ENCODE results near the gene PPP1R9B.

PPP1R9B gene

DNA sequence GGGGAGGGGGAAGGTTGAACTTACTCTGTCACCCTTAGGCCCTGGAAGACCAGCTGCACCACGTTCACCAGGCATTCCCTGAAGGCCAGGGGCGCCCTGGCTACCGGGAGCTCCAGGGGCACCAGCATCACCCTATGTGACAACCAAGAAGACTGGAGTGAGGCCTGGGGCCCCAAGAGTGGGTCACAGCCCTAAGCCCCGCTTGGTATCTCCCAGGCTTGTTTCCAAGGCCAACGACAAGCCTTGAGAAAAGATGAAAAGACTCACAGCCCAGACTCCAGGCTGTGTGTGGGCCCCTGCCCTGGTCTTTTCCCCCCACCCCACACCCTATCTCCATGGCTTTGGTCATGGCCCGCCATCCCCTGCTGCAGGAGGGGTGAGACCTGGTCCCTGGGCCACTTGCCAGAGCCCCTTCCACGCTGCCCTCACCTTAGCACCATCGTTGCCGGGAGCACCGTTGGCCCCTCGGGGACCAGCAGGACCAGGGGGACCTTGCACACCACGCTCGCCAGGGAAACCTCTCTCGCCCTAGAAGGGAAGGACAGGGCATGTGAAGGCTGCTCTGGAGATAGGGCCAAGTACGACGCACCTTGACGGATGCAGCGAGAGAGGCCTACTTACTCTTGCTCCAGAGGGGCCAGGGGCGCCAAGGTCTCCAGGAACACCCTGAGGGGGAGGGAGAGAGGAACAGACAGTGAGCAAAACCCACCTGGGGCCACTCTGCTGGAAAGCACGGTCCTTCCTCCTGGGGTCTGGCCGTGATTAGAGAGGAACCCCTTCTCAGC is 41.1 kb upstream of the PPP1R9B start:
- Histone ChIP-seq H3K4me1 (ENCODE audit: low read length) (peaks cover 67% of the 10 kb centered on the region), H3K36me3 (replicated peaks; ENCODE audit: low read depth, low read length) (peaks cover 44% of the 10 kb centered on the region), H4K20me1 (ENCODE audit: insufficient read depth, low read length) (no peaks in the 10 kb centered on the region), H3K27me3 (ENCODE audit: low read depth, low read length) (no peaks in the 10 kb centered on the region), H3K4me2 (ENCODE audit: low read length) (peak overlapping the region; percentile 89), H3K79me2 (ENCODE audit: low read length) (peaks cover 35% of the 10 kb centered on the region), H3K9ac (ENCODE audit: low read length) (peak overlapping the region; percentile 91), H3K9me3 (ENCODE audit: insufficient read depth, low read length) (no peaks in the 10 kb centered on the region), H2AFZ (ENCODE audit: low read depth, low read length) (no peak overlapping the region), H3K27ac (ENCODE audit: low read length) (peak overlapping the region; percentile 78), H3K4me3 (ENCODE audit: low read length) (peak overlapping the region; percentile 88)
- TF ChIP-seq EZH2phosphoT487 (IDR thresholded peaks at IDR 0.05; ENCODE audit: low read depth), result no peak

DNA sequence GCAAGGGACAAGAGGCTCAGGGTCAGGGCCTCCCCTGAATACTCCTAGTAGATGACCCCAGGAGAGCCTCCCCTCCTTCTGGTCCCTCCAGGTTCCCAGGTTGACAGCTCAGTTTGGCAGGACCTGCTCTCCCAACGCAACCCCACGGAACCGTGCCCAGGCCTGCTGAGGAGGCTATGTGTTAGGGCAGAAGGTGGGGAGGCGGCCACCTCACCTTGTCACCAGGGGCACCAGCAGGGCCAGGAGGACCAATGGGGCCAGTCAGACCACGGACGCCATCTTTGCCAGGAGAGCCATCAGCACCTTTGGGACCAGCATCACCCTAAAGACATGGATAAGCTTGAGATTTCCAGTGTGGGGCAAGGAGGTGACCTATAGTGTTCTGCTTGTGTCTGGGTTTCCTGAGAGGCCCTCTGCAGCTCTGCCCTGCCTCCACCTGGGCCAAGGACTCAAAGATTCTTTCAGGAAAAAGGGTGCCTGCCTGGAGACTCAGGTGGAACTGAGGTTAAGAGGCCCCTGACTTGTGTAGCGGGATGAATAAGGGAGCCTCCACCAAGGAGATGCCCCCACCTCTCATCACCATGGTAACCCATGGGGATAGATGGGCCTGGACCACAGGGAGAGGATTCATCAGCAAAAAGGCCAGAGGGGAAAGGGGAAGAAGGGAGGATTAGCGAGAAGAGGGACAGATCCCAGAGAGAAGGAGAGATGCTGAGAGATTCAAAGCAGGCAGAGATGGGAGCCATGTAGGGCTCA is 40.3 kb upstream of the PPP1R9B start:
- Histone ChIP-seq H3K9ac (ENCODE audit: low read length) (no peak overlapping the region), H3K4me2 (ENCODE audit: low read length) (peak overlapping the region; percentile 10; the same call in 1 of the 2 replicates), H3K4me3 (ENCODE audit: low read length) (no peak overlapping the region), H4K20me1 (ENCODE audit: insufficient read depth, low read length) (no peaks in the 10 kb centered on the region), H3K79me2 (ENCODE audit: low read length) (peaks cover 35% of the 10 kb centered on the region), H3K36me3 (replicated peaks; ENCODE audit: low read depth, low read length) (peaks cover 50% of the 10 kb centered on the region), H2AFZ (ENCODE audit: low read depth, low read length) (no peak overlapping the region), H3K27me3 (ENCODE audit: low read depth, low read length) (no peaks in the 10 kb centered on the region), H3K4me1 (ENCODE audit: low read length) (peaks cover 67% of the 10 kb centered on the region), H3K27ac (ENCODE audit: low read length) (no peak overlapping the region), H3K9me3 (ENCODE audit: insufficient read depth, low read length) (no peaks in the 10 kb centered on the region)
- TF ChIP-seq EZH2phosphoT487 (IDR thresholded peaks at IDR 0.05; ENCODE audit: low read depth), result no peak
- TF ChIP-seq, protein P1, sequence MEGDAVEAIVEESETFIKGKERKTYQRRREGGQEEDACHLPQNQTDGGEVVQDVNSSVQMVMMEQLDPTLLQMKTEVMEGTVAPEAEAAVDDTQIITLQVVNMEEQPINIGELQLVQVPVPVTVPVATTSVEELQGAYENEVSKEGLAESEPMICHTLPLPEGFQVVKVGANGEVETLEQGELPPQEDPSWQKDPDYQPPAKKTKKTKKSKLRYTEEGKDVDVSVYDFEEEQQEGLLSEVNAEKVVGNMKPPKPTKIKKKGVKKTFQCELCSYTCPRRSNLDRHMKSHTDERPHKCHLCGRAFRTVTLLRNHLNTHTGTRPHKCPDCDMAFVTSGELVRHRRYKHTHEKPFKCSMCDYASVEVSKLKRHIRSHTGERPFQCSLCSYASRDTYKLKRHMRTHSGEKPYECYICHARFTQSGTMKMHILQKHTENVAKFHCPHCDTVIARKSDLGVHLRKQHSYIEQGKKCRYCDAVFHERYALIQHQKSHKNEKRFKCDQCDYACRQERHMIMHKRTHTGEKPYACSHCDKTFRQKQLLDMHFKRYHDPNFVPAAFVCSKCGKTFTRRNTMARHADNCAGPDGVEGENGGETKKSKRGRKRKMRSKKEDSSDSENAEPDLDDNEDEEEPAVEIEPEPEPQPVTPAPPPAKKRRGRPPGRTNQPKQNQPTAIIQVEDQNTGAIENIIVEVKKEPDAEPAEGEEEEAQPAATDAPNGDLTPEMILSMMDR (IDR thresholded peaks at IDR 0.05; ENCODE audit: low read depth, low read length), result no peak

DNA sequence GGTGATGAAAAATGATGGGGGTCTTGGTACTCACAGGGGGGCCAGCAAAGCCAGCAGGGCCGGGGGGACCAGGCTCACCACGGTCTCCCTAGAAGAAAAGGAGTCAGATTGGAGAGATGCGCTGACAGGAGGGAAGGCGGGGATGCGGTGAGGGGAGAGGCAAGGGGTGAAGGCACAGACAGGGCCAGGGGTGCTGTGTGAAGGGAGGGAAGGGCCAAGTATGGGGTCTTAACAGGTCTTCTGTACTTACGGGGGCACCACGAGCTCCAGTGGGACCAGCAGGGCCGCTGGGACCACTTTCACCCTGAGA is 39.8 kb upstream of the PPP1R9B start:
- H3K27me3 ChIP-seq (ENCODE audit: low read depth, low read length), result no peaks in the 10 kb centered on the region
- TF ChIP-seq, protein P1 (IDR thresholded peaks at IDR 0.05; ENCODE audit: low read depth, low read length), result no peak
- TF ChIP-seq EZH2phosphoT487 (IDR thresholded peaks at IDR 0.05; ENCODE audit: low read depth), result no peak
- no peaks in the 10 kb centered on the region for H3K9me3 ChIP-seq (ENCODE audit: insufficient read depth, low read length)
- H3K36me3 ChIP-seq (replicated peaks; ENCODE audit: low read depth, low read length), result peaks cover 55% of the 10 kb centered on the region
- H3K79me2 ChIP-seq (ENCODE audit: low read length), result peaks cover 35% of the 10 kb centered on the region
- no peak overlapping the region for H3K4me3 ChIP-seq (ENCODE audit: low read length)
- no peak overlapping the region for H2AFZ ChIP-seq (ENCODE audit: low read depth, low read length)
- H4K20me1 ChIP-seq (ENCODE audit: insufficient read depth, low read length), result no peaks in the 10 kb centered on the region
- H3K27ac ChIP-seq (ENCODE audit: low read length), result no peak overlapping the region
- peak overlapping the region; percentile 10; the same call in 1 of the 2 replicates for H3K4me2 ChIP-seq (ENCODE audit: low read length)
- peaks cover 67% of the 10 kb centered on the region for H3K4me1 ChIP-seq (ENCODE audit: low read length)
- no peak overlapping the region for H3K9ac ChIP-seq (ENCODE audit: low read length)

DNA sequence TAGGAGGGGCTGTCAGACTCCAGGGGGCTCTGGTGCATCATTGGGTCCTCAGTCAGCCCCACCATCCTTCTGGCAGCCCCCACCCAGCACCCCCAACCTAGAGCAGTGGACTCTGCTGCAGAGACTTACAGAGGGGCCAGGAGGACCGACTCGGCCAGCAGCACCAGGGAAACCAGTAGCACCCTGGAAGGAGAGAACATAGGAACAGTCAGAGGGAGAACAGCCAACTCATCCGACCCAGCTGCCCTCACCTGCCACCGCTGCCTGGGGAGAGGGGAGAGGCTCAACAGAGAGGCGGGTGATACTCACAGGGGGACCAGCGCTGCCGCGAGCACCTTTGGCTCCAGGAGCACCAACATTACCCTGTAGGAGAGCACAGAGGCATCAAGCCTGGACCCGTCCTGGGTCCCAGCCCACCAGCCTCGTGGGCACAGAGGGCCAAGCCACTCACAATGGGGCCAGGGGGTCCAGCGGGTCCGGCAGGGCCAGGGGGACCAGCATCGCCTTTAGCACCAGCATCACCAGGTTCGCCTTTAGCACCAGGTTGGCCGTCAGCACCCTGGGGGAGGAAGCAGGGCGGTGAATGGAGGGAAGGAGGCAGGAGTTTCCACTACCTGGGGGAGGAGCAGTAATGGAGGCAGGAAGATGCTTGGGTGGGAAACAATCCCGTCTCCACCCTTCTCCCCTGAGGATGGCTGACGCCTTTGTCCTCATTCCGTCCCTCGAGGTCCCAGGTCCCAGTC is 39.2 kb upstream of the PPP1R9B start:
- Histone ChIP-seq H3K27ac (ENCODE audit: low read length) (no peak overlapping the region), H4K20me1 (ENCODE audit: insufficient read depth, low read length) (no peaks in the 10 kb centered on the region), H3K36me3 (replicated peaks; ENCODE audit: low read depth, low read length) (peaks cover 59% of the 10 kb centered on the region), H3K4me2 (ENCODE audit: low read length) (no peak overlapping the region), H3K9ac (ENCODE audit: low read length) (no peak overlapping the region), H3K79me2 (ENCODE audit: low read length) (peaks cover 35% of the 10 kb centered on the region), H3K4me3 (ENCODE audit: low read length) (no peak overlapping the region), H2AFZ (ENCODE audit: low read depth, low read length) (no peak overlapping the region), H3K27me3 (ENCODE audit: low read depth, low read length) (no peaks in the 10 kb centered on the region), H3K4me1 (ENCODE audit: low read length) (peaks cover 68% of the 10 kb centered on the region), H3K9me3 (ENCODE audit: insufficient read depth, low read length) (no peaks in the 10 kb centered on the region)
- TF ChIP-seq, protein P1 (IDR thresholded peaks at IDR 0.05; ENCODE audit: low read depth, low read length), result no peak
- TF ChIP-seq EZH2phosphoT487 (IDR thresholded peaks at IDR 0.05; ENCODE audit: low read depth), result no peak

Data from OCI-LY3 (cell line).